NCI-H2107 (cell line): ENCODE measurements around the gene ANO8.

ENCODE experiments used
- DNase-seq: peaks from one replicate; lab custom pipeline; 2025; lab: John Stamatoyannopoulos, UW

Gene ANO8

GRCh38 chr19:17347877-17348276 lies 13.2 kb upstream of the ANO8 start:
- no peak for DNase-seq

- no peak for DNase-seq
These were observed 12.7 kb upstream of the ANO8 start for GRCh38 chr19:17347361-17347760.

- DNase-seq: peak; percentile 39
These were observed 11.5 kb upstream of the ANO8 start for GRCh38 chr19:17346109-17346671.

GRCh38 chr19:17341845-17342244 lies 7.2 kb upstream of the ANO8 start:
- no peak for DNase-seq

- DNase-seq: no peak
These were observed 6.7 kb upstream of the ANO8 start for GRCh38 chr19:17341386-17341785.

GRCh38 chr19:17340871-17341357 lies 6.3 kb upstream of the ANO8 start:
- no peak for DNase-seq

GRCh38 chr19:17340302-17340870 lies 5.7 kb upstream of the ANO8 start:
- no peak for DNase-seq

- no peak for DNase-seq
These were observed 4.6 kb upstream of the ANO8 start for GRCh38 chr19:17339088-17339741.

GRCh38 chr19:17338433-17339078 lies 3.9 kb upstream of the ANO8 start:
- no peak for DNase-seq

GRCh38 chr19:17337675-17338432 lies 3.2 kb upstream of the ANO8 start:
- DNase-seq: no peak

GRCh38 chr19:17336872-17337674 lies 2.4 kb upstream of the ANO8 start, which contains the start of gene GTPBP3:
Gene GTPBP3 (plus strand): TSS chr19:17337553. CDS start chr19:17337612, 59 bp downstream.
- peak; percentile 94 for DNase-seq

GRCh38 chr19:17335575-17335974 lies 920 bp upstream of the ANO8 start:
- no peak for DNase-seq

- DNase-seq: peak; percentile 37
These were observed 843 bp downstream of the ANO8 start for GRCh38 chr19:17333611-17334413.

- DNase-seq: no peak
These were observed 1.7 kb downstream of the ANO8 start for GRCh38 chr19:17332677-17333581.

GRCh38 chr19:17332360-17332676 lies 2.3 kb downstream of the ANO8 start:
- DNase-seq: no peak

- peak; percentile 14 for DNase-seq
These were observed 3.6 kb downstream of the ANO8 start for GRCh38 chr19:17331045-17331558.

- no peak for DNase-seq
These were observed 4.2 kb downstream of the ANO8 start for GRCh38 chr19:17330262-17331044.
